SK-N-MC (cell line): ENCODE measurements around the gene CCDC124.

Source experiments
- EZH2 ChIP-seq: fragments of 200-600 bp; sonication (generic); IDR thresholded peaks from one replicate; pipeline ENCODE4 v1.6.1; 2017; ENCODE audit warnings: antibody characterized with exemption
- POLR2AphosphoS5 ChIP-seq: IDR thresholded peaks from 2 replicates; pipeline ENCODE4 v1.6.1; 2012; ENCODE audit warnings: mild to moderate bottlenecking, low read depth, low read length, borderline replicate concordance

- TF ChIP-seq EZH2 (no peak), POLR2AphosphoS5 (no peak)
These were observed 9.9 kb downstream of the CCDC124 start for GRCh38 chr19:17942582-17943273.
